H1 (cell line): Measurements from ENCODE around the gene SLC9A3. TPM values are rescaled to one million over a fixed set of nuclear protein-coding genes. Genes with fewer than 3 reads are reported as not detected.

Source experiments
- CTCF ChIA-PET: fragments of 300-600 bp; sonication (Branson Sonifier 250); formaldehyde crosslinking; loops from one replicate; lab custom pipeline; 2021; ENCODE audit not compliant: partially characterized antibody; lab: Charles Lee
- POLR2A ChIA-PET: fragments of 300-600 bp; sonication (Branson Sonifier 250); formaldehyde crosslinking; loops from one replicate; lab custom pipeline; 2021; ENCODE audit warnings: inconsistent platforms; ENCODE audit not compliant: partially characterized antibody; lab: Charles Lee
- DNase-seq, 2 experiments: peaks; one replicate each; pipeline versions ENCODE4 v3.0.0 to v3.0.0-alpha.2; 2010 to 2022; ENCODE audit warnings: low spot score in 2 of 2, low read depth in 1 of 2, mixed read lengths in 1 of 2
- FAIRE-seq: peaks from 2 replicates; lab custom pipeline; 2011; peaks lifted over from hg19 to GRCh38; lab: Jason Lieb, UNC
- H2AFZ ChIP-seq: 2 replicates; pipeline ENCODE4 v1.8.1; 2012; ENCODE audit warnings: low read length, inconsistent platforms
- H2AK5ac ChIP-seq: 2 replicates; pipeline ENCODE4 v1.6.1; 2013; ENCODE audit warnings: low read depth, low read length
- H2BK120ac ChIP-seq: replicated peaks from 2 replicates; pipeline ENCODE3; 2013; ENCODE audit warnings: low read depth, low read length, inconsistent platforms
- H2BK12ac ChIP-seq: 2 replicates; pipeline ENCODE4 v1.6.1; 2013; ENCODE audit warnings: low read depth, low read length
- H2BK15ac ChIP-seq: 2 replicates; pipeline ENCODE4 v1.6.1; 2013; ENCODE audit warnings: low read length
- H2BK20ac ChIP-seq: 2 replicates; pipeline ENCODE4 v1.6.1; 2013; ENCODE audit warnings: low read length
- H2BK5ac ChIP-seq: 2 replicates; pipeline ENCODE4 v1.6.1; 2013; ENCODE audit warnings: low read depth, low read length
- H3K14ac ChIP-seq: 2 replicates; pipeline ENCODE4 v1.6.1; 2013; ENCODE audit warnings: inconsistent platforms; ENCODE audit not compliant: insufficient read length
- H3K18ac ChIP-seq: 2 replicates; pipeline ENCODE4 v1.6.1; 2013; ENCODE audit warnings: low read length; ENCODE audit errors: extremely low read depth
- H3K23ac ChIP-seq: 2 replicates; pipeline ENCODE4 v1.6.1; 2013; ENCODE audit warnings: inconsistent platforms; ENCODE audit not compliant: insufficient read length
- H3K23me2 ChIP-seq: 2 replicates; pipeline ENCODE4 v1.6.1; 2013; ENCODE audit warnings: low read depth, low read length
- H3K27ac ChIP-seq: 2 replicates; pipeline ENCODE4 v1.6.1; 2011; ENCODE audit warnings: low read depth, low read length, inconsistent platforms
- H3K27me3 ChIP-seq, 4 experiments: replicated peaks in 1 of 4; 1 replicate in 1 of 4; 2 replicates in 3 of 4; pipeline versions ENCODE4 v1.6.1 to v1.8.1; 2011 to 2013; ENCODE audit warnings: low read length in 3 of 4, mild to moderate bottlenecking in 3 of 4, inconsistent platforms in 2 of 4, mixed read lengths in 2 of 4, moderate library complexity in 1 of 4; ENCODE audit not compliant: control insufficient read depth in 3 of 4, insufficient read depth in 3 of 4; ENCODE audit errors: extremely low read depth in 1 of 4
- H3K36me3 ChIP-seq, 4 experiments: 2 replicates each; pipeline versions ENCODE4 v1.6.1 to v1.8.1; 2011 to 2013; ENCODE audit warnings: mild to moderate bottlenecking in 4 of 4, low read length in 3 of 4, moderate library complexity in 2 of 4, control low read depth in 1 of 4, inconsistent platforms in 1 of 4; ENCODE audit not compliant: insufficient read depth in 4 of 4, control insufficient read depth in 2 of 4
- H3K4ac ChIP-seq: replicated peaks from 2 replicates; pipeline ENCODE3; 2013; ENCODE audit warnings: low read length, low read depth, mixed read lengths, inconsistent platforms; ENCODE audit not compliant: insufficient read length
- H3K4me1 ChIP-seq, 4 experiments: replicated peaks in 1 of 4; 1 replicate in 1 of 4; 2 replicates in 3 of 4; pipeline versions ENCODE4 v1.6.1 to v1.8.1; 2011 to 2013; ENCODE audit warnings: low read length in 3 of 4, inconsistent platforms in 2 of 4, mixed read lengths in 1 of 4; ENCODE audit not compliant: insufficient read depth in 4 of 4, control insufficient read depth in 3 of 4
- H3K4me2 ChIP-seq, 2 experiments: 2 replicates each; pipeline versions ENCODE4 v1.6.1 to v1.8.1; 2011 to 2013; ENCODE audit warnings: low read depth in 2 of 2, low read length in 2 of 2, control low read depth in 1 of 2, inconsistent platforms in 1 of 2, mild to moderate bottlenecking in 1 of 2; ENCODE audit not compliant: insufficient read depth in 1 of 2
- H3K4me3 ChIP-seq, 4 experiments: fragments of 200-600, 300-600 bp in 1 of 4; sonication (generic), shearing (Covaris generic), sonication (Bioruptor Twin) in 1 of 4; 2 replicates each; pipeline versions ENCODE4 v1.5.1 to v1.8.1; 2011 to 2016; ENCODE audit warnings: low read length in 4 of 4, low read depth in 3 of 4, control low read depth in 2 of 4, inconsistent platforms in 2 of 4, mild to moderate bottlenecking in 2 of 4, mixed read lengths in 1 of 4, moderate library complexity in 1 of 4; ENCODE audit not compliant: insufficient read depth in 2 of 4; ENCODE audit errors: extremely low read depth in 1 of 4
- H3K56ac ChIP-seq: replicated peaks from 2 replicates; pipeline ENCODE3; 2013; ENCODE audit warnings: low read depth, mild to moderate bottlenecking, mixed read lengths, low read length, inconsistent platforms; ENCODE audit not compliant: insufficient read length
- H3K79me1 ChIP-seq: 2 replicates; pipeline ENCODE4 v1.6.1; 2013; ENCODE audit warnings: low read depth, low read length, control low read depth
- H3K79me2 ChIP-seq, 2 experiments: 2 replicates each; pipeline versions ENCODE4 v1.6.1 to v1.8.1; 2012 to 2013; ENCODE audit warnings: low read length in 2 of 2, mild to moderate bottlenecking in 2 of 2, inconsistent platforms in 1 of 2; ENCODE audit not compliant: insufficient read depth in 2 of 2, control insufficient read depth in 1 of 2
- H3K9ac ChIP-seq, 4 experiments: replicated peaks in 1 of 4; 1 replicate in 1 of 4; 2 replicates in 3 of 4; pipeline versions ENCODE4 v1.6.1 to v1.8.1; 2011 to 2013; ENCODE audit warnings: low read depth in 3 of 4, low read length in 3 of 4, control low read depth in 2 of 4, mild to moderate bottlenecking in 2 of 4, moderate library complexity in 2 of 4, inconsistent platforms in 1 of 4; ENCODE audit errors: extremely low read depth in 1 of 4
- H3K9me3 ChIP-seq, 2 experiments: 2 replicates each; pipeline versions ENCODE4 v1.6.1 to v1.8.1; 2012 to 2013; ENCODE audit warnings: mild to moderate bottlenecking in 2 of 2, moderate library complexity in 2 of 2, control low read depth in 1 of 2, inconsistent platforms in 1 of 2, low read depth in 1 of 2, low read length in 1 of 2, mixed read lengths in 1 of 2; ENCODE audit not compliant: insufficient read depth in 2 of 2
- H4K20me1 ChIP-seq, 2 experiments: replicated peaks in 1 of 2; 2 replicates each; pipeline versions ENCODE3 to v1.8.1; 2011 to 2013; ENCODE audit warnings: inconsistent platforms in 2 of 2, low read length in 2 of 2, mild to moderate bottlenecking in 1 of 2; ENCODE audit not compliant: insufficient read depth in 2 of 2, control insufficient read depth in 1 of 2
- H4K5ac ChIP-seq: 2 replicates; pipeline ENCODE4 v1.6.1; 2013; ENCODE audit warnings: low read length, low read depth, mixed read lengths, inconsistent platforms; ENCODE audit not compliant: insufficient read length
- H4K8ac ChIP-seq: 2 replicates; pipeline ENCODE4 v1.8.0; 2013; ENCODE audit warnings: mild to moderate bottlenecking, moderate library complexity, low read length, inconsistent platforms; ENCODE audit not compliant: insufficient read depth; ENCODE audit errors: extremely low read depth
- H4K91ac ChIP-seq: replicated peaks from 2 replicates; pipeline ENCODE3; 2013; ENCODE audit warnings: low read length, mixed read lengths, inconsistent platforms; ENCODE audit not compliant: insufficient read length
- BACH1 ChIP-seq: IDR thresholded peaks from 2 replicates; pipeline ENCODE4 v1.6.1; 2012; ENCODE audit warnings: low read length, improper control_type of control experiment
- BRCA1 ChIP-seq: IDR thresholded peaks from 2 replicates; pipeline ENCODE4 v1.6.1; 2012; ENCODE audit warnings: low read depth, low read length, improper control_type of control experiment
- E2F6 ChIP-seq: IDR thresholded peaks from 2 replicates; pipeline ENCODE4 v1.6.1; 2012; ENCODE audit warnings: inconsistent platforms
- EP300 ChIP-seq, 2 experiments: IDR thresholded peaks; 1 replicate in 1 of 2; 2 replicates in 1 of 2; pipeline ENCODE4 v1.6.1; 2011 to 2012; ENCODE audit warnings: low read depth in 2 of 2, low read length in 2 of 2, mild to moderate bottlenecking in 2 of 2, borderline replicate concordance in 1 of 2, inconsistent platforms in 1 of 2, moderate library complexity in 1 of 2
- KDM5A ChIP-seq: fragments of 200-600 bp; IDR thresholded peaks from 2 replicates; pipeline ENCODE4 v1.7.1; 2012; ENCODE audit warnings: mild to moderate bottlenecking, low read length, inconsistent platforms, mixed read lengths
- MAX ChIP-seq: IDR thresholded peaks from 2 replicates; pipeline ENCODE4 v1.6.1; 2012; ENCODE audit warnings: inconsistent platforms
- RXRA ChIP-seq: IDR thresholded peaks from 2 replicates; pipeline ENCODE4 v1.6.1; 2011; ENCODE audit warnings: low read depth, mild to moderate bottlenecking, low read length, moderate library complexity; ENCODE audit not compliant: insufficient read depth
- WGBS, 2 experiments: shearing (Covaris generic) in 1 of 2; methylation state at CpG; one replicate each; pipeline versions ENCODE4 v1.1.6 to v1.1.7; 2013 to 2015; ENCODE audit warnings: low lambda C conversion rate in 2 of 2, mixed read lengths in 2 of 2, inconsistent platforms in 1 of 2, low coverage in 1 of 2, missing lambda C conversion rate in 1 of 2; ENCODE audit not compliant: insufficient replicate concordance in 2 of 2, insufficient coverage in 1 of 2, insufficient read length in 1 of 2; ENCODE audit errors: extremely low coverage in 1 of 2, missing lambda C conversion rate in 1 of 2; 5-methylcytosine and 5-hydroxymethylcytosine counted together
- polyA plus RNA-seq, 7 experiments: library from polyadenylated mRNA; depleted of rRNA in 3 of 7; stranded (reverse) in 5 of 7; unstranded in 2 of 7; fragments of >200 nt in 5 of 7; fragments of 200-250 nt in 2 of 7; gene quantifications; 1 replicate in 5 of 7; 2 replicates in 1 of 7; 4 replicates in 1 of 7; pipeline versions ENCODE4 v1.2.1 to v1.2.3, GENCODE V29; 2011 to 2013; ENCODE audit warnings: missing spikeins in 2 of 7, mixed read lengths in 2 of 7
- total RNA-seq: library from RNA; stranded (reverse); fragmentation: NEBNext Ultra II Directional; extraction: Animal tissue kit (Norgen Biotek cat#: 25700); gene quantifications from 2 replicates; pipeline ENCODE4 v1.2.1, GENCODE V29; 2021

Gene SLC9A3
- total and polyA plus RNA-seq, 2 of the 8 experiments (the other 6 are each of a cell fraction or from before 2014, with no cell fraction given), result 0.95 to 1.0 TPM

- TF ChIP-seq EP300 (IDR thresholded peaks at IDR 0.05; ENCODE audit: borderline replicate concordance in 1 of 2, low read depth in 2 of 2, low read length in 2 of 2) (no peak), MAX (no peak), RXRA (no peak), KDM5A (no peak), BRCA1 (no peak), E2F6 (no peak), BACH1 (no peak)
Observed at GRCh38 chr5:440401-441201, 83.6 kb downstream of the SLC9A3 start.

More at GRCh38 chr5:440401-441201, 83.6 kb downstream of the SLC9A3 start:
- H3K56ac ChIP-seq, result no peak overlapping the region
- H3K4me2 ChIP-seq, result no peak overlapping the region
- peaks cover 0 to 12% (median 8%) of the 10 kb centered on the region in 4 experiments; a peak in 5 of 7 replicates for H3K4me1 ChIP-seq
- H2AFZ ChIP-seq, result no peak overlapping the region
- no peak overlapping the region for H3K4me3 ChIP-seq
- POLR2A ChIA-PET, result no interaction called here
- WGBS, 2 experiments, result 85% methylated on average over 17 of the region's 18 CpGs; no CpG with 5 or more reads in 1 of the 2 experiments
- H2BK15ac ChIP-seq, result no peak overlapping the region
- no peak overlapping the region for H3K9ac ChIP-seq
- H4K91ac ChIP-seq, result no peak overlapping the region
- no peak overlapping the region; the same call in 1 of the 2 replicates for H4K8ac ChIP-seq
- H3K14ac ChIP-seq, result no peak overlapping the region
- DNase-seq (no peak), FAIRE-seq (no peak)
- H3K27ac ChIP-seq, result no peak overlapping the region
- H3K4ac ChIP-seq, result no peak overlapping the region
- CTCF ChIA-PET, result interaction anchor here (0.6 to 1.9 kb wide), 6 partner anchors 7 to 455 kb away, joined by 3 to 7 read pairs (median 4); no protein-coding TSS in a partner anchor
- H4K5ac ChIP-seq, result no peak overlapping the region
- no peak overlapping the region for H2BK5ac ChIP-seq
- H3K36me3 ChIP-seq, result no peaks in the 10 kb centered on the region
- peaks cover 9% of the 10 kb centered on the region; the same call in 1 of the 2 replicates for H3K79me1 ChIP-seq
- no peak overlapping the region for H2BK120ac ChIP-seq
- no peak overlapping the region for H3K23ac ChIP-seq
- H3K9me3 ChIP-seq, result no peaks in the 10 kb centered on the region
- H3K23me2 ChIP-seq, result peaks cover 13% of the 10 kb centered on the region; the same call in 1 of the 2 replicates
- peaks cover 0 to 4% (median 0%) of the 10 kb centered on the region in 4 experiments; a peak in 2 of 7 replicates for H3K27me3 ChIP-seq
- H4K20me1 ChIP-seq, result peaks cover 2 to 5% of the 10 kb centered on the region in 2 experiments
- H2BK12ac ChIP-seq, result no peak overlapping the region
- H3K79me2 ChIP-seq, result peaks cover 0 to 8% of the 10 kb centered on the region in 2 experiments; a peak in 1 of 4 replicates
- H2BK20ac ChIP-seq, result no peak overlapping the region
- H2AK5ac ChIP-seq, result 0 out of 2 replicates have a peak overlapping the region, but pooled peaks have one; percentile 11
- H3K18ac ChIP-seq, result no peak overlapping the region
